ENCODE data around the gene CASP12.

- no peak for TF ChIP-seq CTCF (optimal IDR thresholded peaks at IDR 0.05 in 1 of 3, IDR thresholded peaks at IDR 0.05 in 1 of 3, conservative IDR thresholded peaks at IDR 0.05 in 1 of 3; ENCODE audit: extremely low read depth in 1 of 3, insufficient read depth in 2 of 3, low read length in 3 of 3)
- TF ChIP-seq EZH2 (IDR thresholded peaks at IDR 0.05; ENCODE audit: low read length) = no peak
Observed at GRCh38 chr11:104841185-104841584, 57.1 kb downstream of the CASP12 start.

All from keratinocyte (primary cell).